Fibroblast of mammary gland (primary cell): ENCODE measurements around the gene FOLH1.
A peak's percentile ranks its signal among the peaks of the same experiment; 100 is the strongest.
"Not testable (repeated sequence)": the region's sequence is repeated elsewhere in the genome, so short reads cannot be mapped to it uniquely, and the experiment has no call there.

Experiments used
- DNase-seq: peaks from one replicate; pipeline ENCODE4 v3.0.0-alpha.2; 2010; ENCODE audit warnings: low read depth
- H3K4me3 ChIP-seq: 2 replicates; pipeline ENCODE4 v1.5.1; 2011; ENCODE audit warnings: low read depth, mild to moderate bottlenecking, low read length, moderate library complexity; ENCODE audit not compliant: control insufficient read depth
- CTCF ChIP-seq: conservative IDR thresholded peaks from 2 replicates; pipeline ENCODE4 v1.5.1; 2011; ENCODE audit warnings: low read depth, low read length, inconsistent platforms; ENCODE audit not compliant: control insufficient read depth, insufficient read depth

FOLH1 gene

GRCh38 chr11:49213026-49213560 is 4.7 kb upstream of the FOLH1 start:
- TF ChIP-seq CTCF: no peak
- H3K4me3 ChIP-seq: no peak overlapping the region
- no peak for DNase-seq

GRCh38 chr11:49206999-49207398 is 1.4 kb downstream of the FOLH1 start:
- H3K4me3 ChIP-seq, DNase-seq: not testable (repeated sequence)

GRCh38 chr11:49202287-49202976 is 6.0 kb downstream of the FOLH1 start:
- H3K4me3 ChIP-seq: no peak overlapping the region
- no peak for DNase-seq
- no peak for TF ChIP-seq CTCF

GRCh38 chr11:49196775-49197174 is 11.6 kb downstream of the FOLH1 start:
- DNase-seq, H3K4me3 ChIP-seq: not testable (repeated sequence)

GRCh38 chr11:49196002-49196401 is 12.4 kb downstream of the FOLH1 start:
- H3K4me3 ChIP-seq, DNase-seq: not testable (repeated sequence)

GRCh38 chr11:49190287-49190686 is 18.1 kb downstream of the FOLH1 start:
- not testable (repeated sequence) for H3K4me3 ChIP-seq, DNase-seq

- not testable (repeated sequence) for DNase-seq
These were observed 22.2 kb downstream of the FOLH1 start for GRCh38 chr11:49186225-49186624.

GRCh38 chr11:49185597-49185996 is 22.8 kb downstream of the FOLH1 start:
- not testable (repeated sequence) for DNase-seq, H3K4me3 ChIP-seq

More at GRCh38 chr11:49186225-49186624, 22.2 kb downstream of the FOLH1 start:
- not testable (repeated sequence) for H3K4me3 ChIP-seq

- not testable (repeated sequence) for DNase-seq
These were observed 23.6 kb downstream of the FOLH1 start for GRCh38 chr11:49184756-49185155.

GRCh38 chr11:49177936-49178335 is 30.5 kb downstream of the FOLH1 start:
- H3K4me3 ChIP-seq, DNase-seq: not testable (repeated sequence)

More at GRCh38 chr11:49184756-49185155, 23.6 kb downstream of the FOLH1 start:
- not testable (repeated sequence) for H3K4me3 ChIP-seq

GRCh38 chr11:49175378-49175777 is 33.0 kb downstream of the FOLH1 start:
- not testable (repeated sequence) for H3K4me3 ChIP-seq, DNase-seq

GRCh38 chr11:49174691-49175366 is 33.6 kb downstream of the FOLH1 start:
- not testable (repeated sequence) for H3K4me3 ChIP-seq, DNase-seq

GRCh38 chr11:49171613-49172012 is 36.8 kb downstream of the FOLH1 start:
- DNase-seq, H3K4me3 ChIP-seq: not testable (repeated sequence)

- peak; percentile 0 for DNase-seq
- not testable (repeated sequence) for H3K4me3 ChIP-seq
These were observed 38.8 kb downstream of the FOLH1 start for GRCh38 chr11:49169579-49169978.

GRCh38 chr11:49168992-49169391 is 39.4 kb downstream of the FOLH1 start:
- H3K4me3 ChIP-seq, DNase-seq: not testable (repeated sequence)
